HG03159 (cell line): ENCODE measurements around the gene ST3GAL3.

Source experiments
- ATAC-seq: cut with Tn5 transposase; IDR thresholded peaks from one replicate; pipeline ENCODE4 v1.9.1; 2021; ENCODE audit warnings: mild to moderate bottlenecking, moderate library complexity; ENCODE audit not compliant: unreplicated experiment

Gene ST3GAL3

GRCh38 chr1:43908226-43908625 lies 200.9 kb downstream of the ST3GAL3 start:
- ATAC-seq: no peak

- ATAC-seq: no peak
Observed at GRCh38 chr1:43908858-43909257, 201.5 kb downstream of the ST3GAL3 start.

- ATAC-seq: no peak
Observed at GRCh38 chr1:43910343-43910742, 203.0 kb downstream of the ST3GAL3 start.

- ATAC-seq: no peak
Observed at GRCh38 chr1:43912607-43913006, 205.3 kb downstream of the ST3GAL3 start.

GRCh38 chr1:43913051-43913501 lies 205.7 kb downstream of the ST3GAL3 start:
- no peak for ATAC-seq

GRCh38 chr1:43913666-43914360 lies 206.5 kb downstream of the ST3GAL3 start:
- ATAC-seq: no peak

- ATAC-seq: no peak
Observed at GRCh38 chr1:43914576-43915525, 207.5 kb downstream of the ST3GAL3 start.

- no peak for ATAC-seq
Observed at GRCh38 chr1:43919906-43920305, 212.6 kb downstream of the ST3GAL3 start.

GRCh38 chr1:43921022-43921421 lies 213.7 kb downstream of the ST3GAL3 start:
- ATAC-seq: no peak

- ATAC-seq: no peak
Observed at GRCh38 chr1:43924516-43924915, 217.2 kb downstream of the ST3GAL3 start.

- ATAC-seq: no peak
Observed at GRCh38 chr1:43925846-43926245, 218.5 kb downstream of the ST3GAL3 start.

- ATAC-seq: no peak
Observed at GRCh38 chr1:43930168-43930948, 223.0 kb downstream of the ST3GAL3 start.

- ATAC-seq: no peak
Observed at GRCh38 chr1:43930949-43931275, 223.6 kb downstream of the ST3GAL3 start.

GRCh38 chr1:43931711-43932660 lies 224.7 kb downstream of the ST3GAL3 start:
- no peak for ATAC-seq

- ATAC-seq: no peak
Observed at GRCh38 chr1:43932786-43933385, 225.6 kb downstream of the ST3GAL3 start.

GRCh38 chr1:43933386-43934100 lies 226.2 kb downstream of the ST3GAL3 start, which contains the start of gene ARTN:
Gene ARTN (plus strand): TSS chr1:43933801. CDS start chr1:43935657, 1,856 bp downstream.
- ATAC-seq: no peak

GRCh38 chr1:43934101-43934985 lies 227.0 kb downstream of the ST3GAL3 start:
- no peak for ATAC-seq

GRCh38 chr1:43934986-43935324 lies 227.6 kb downstream of the ST3GAL3 start:
- no peak for ATAC-seq
